Brain microvascular endothelial cell (primary cell): Measurements from ENCODE around the gene NCR3LG1.

Experiments used
- DNase-seq: peaks from one replicate; pipeline ENCODE4 v3.0.0-alpha.2; 2020
- H3K27ac ChIP-seq: fragments of 250-450 bp; sonication (Bioruptor Pico); 2 replicates; pipeline ENCODE4 v1.5.1; 2020; ENCODE audit warnings: mild to moderate bottlenecking, moderate library complexity
- H3K27me3 ChIP-seq: fragments of 250-450 bp; sonication (Bioruptor Pico); replicated peaks from 2 replicates; pipeline ENCODE4 v1.5.1; 2020; ENCODE audit warnings: mild to moderate bottlenecking
- H3K36me3 ChIP-seq: fragments of 250-450 bp; sonication (Bioruptor Pico); replicated peaks from 2 replicates; pipeline ENCODE4 v1.5.1; 2020; ENCODE audit warnings: mild to moderate bottlenecking
- H3K4me3 ChIP-seq: 2 replicates; pipeline ENCODE4 v1.5.1; 2011; ENCODE audit warnings: low read depth, mild to moderate bottlenecking, control low read depth, low read length, moderate library complexity
- CTCF ChIP-seq: IDR thresholded peaks from 2 replicates; pipeline ENCODE4 v1.5.1; 2011; ENCODE audit warnings: low read depth, mild to moderate bottlenecking, moderate library complexity, low read length, control low read depth, inconsistent platforms; ENCODE audit errors: missing control alignments
- in situ Hi-C: cut with HindIII; loops from 2 replicates; pipeline ENCODE4 v1.10.0; 2017; ENCODE audit warnings: low sequenced_read_pairs, low pct_ligation_motif_present

Gene NCR3LG1

GRCh38 chr11:17400048-17400775, 48.6 kb downstream of the NCR3LG1 start:
- Histone ChIP-seq H3K4me3 (no peak overlapping the region), H3K36me3 (no peaks in the 10 kb centered on the region), H3K27me3 (no peaks in the 10 kb centered on the region), H3K27ac (no peak overlapping the region)
- TF ChIP-seq CTCF: no peak
- in situ Hi-C loops: no loop called here
- DNase-seq: no peak

GRCh38 chr11:17401316-17401715, 49.7 kb downstream of the NCR3LG1 start:
- TF ChIP-seq CTCF: no peak
- no peaks in the 10 kb centered on the region for H3K36me3 ChIP-seq
- no peak overlapping the region for H3K4me3 ChIP-seq
- H3K27me3 ChIP-seq: no peaks in the 10 kb centered on the region
- in situ Hi-C loops: no loop called here
- H3K27ac ChIP-seq: no peak overlapping the region
- DNase-seq: no peak

GRCh38 chr11:17401841-17402240, 50.2 kb downstream of the NCR3LG1 start:
- Histone ChIP-seq H3K4me3 (no peak overlapping the region), H3K36me3 (no peaks in the 10 kb centered on the region), H3K27ac (no peak overlapping the region), H3K27me3 (no peaks in the 10 kb centered on the region)
- no peak for TF ChIP-seq CTCF
- DNase-seq: no peak
- in situ Hi-C loops: no loop called here

- TF ChIP-seq CTCF: no peak
- H3K36me3 ChIP-seq: no peaks in the 10 kb centered on the region
- in situ Hi-C loops: no loop called here
- H3K4me3 ChIP-seq: no peak overlapping the region
- H3K27ac ChIP-seq: no peak overlapping the region
- DNase-seq: no peak
- H3K27me3 ChIP-seq: no peaks in the 10 kb centered on the region
Observed at GRCh38 chr11:17402486-17402885, 50.9 kb downstream of the NCR3LG1 start.

GRCh38 chr11:17403980-17404759, 52.6 kb downstream of the NCR3LG1 start:
- Histone ChIP-seq H3K4me3 (no peak overlapping the region), H3K27me3 (no peaks in the 10 kb centered on the region), H3K27ac (no peak overlapping the region), H3K36me3 (no peaks in the 10 kb centered on the region)
- in situ Hi-C loops: no loop called here
- no peak for DNase-seq
- TF ChIP-seq CTCF: no peak
